Measurements from ENCODE around the gene CNNM1. TPM values are rescaled to one million over a fixed set of nuclear protein-coding genes. Genes with fewer than 3 reads are reported as not detected.

Gene CNNM1
- total RNA-seq, 1 donor from 2014 or later, result 2.5 TPM

GRCh38 chr10:99285881-99286280 is 43.3 kb upstream of the CNNM1 start:
- no peaks in the 10 kb centered on the region for H3K9me3 ChIP-seq (ENCODE audit: insufficient read depth, low read depth, low read length)
- H3K27ac ChIP-seq (ENCODE audit: low read depth, low read length), result no peak overlapping the region
- H3K4me3 ChIP-seq (ENCODE audit: insufficient read depth, low read depth, low read length), result no peak overlapping the region
- H3K79me2 ChIP-seq (ENCODE audit: insufficient read depth, low read length), result no peaks in the 10 kb centered on the region
- H3K27me3 Mint-ChIP-seq (ENCODE audit: low read depth, unreplicated experiment), result peaks cover 9% of the 10 kb centered on the region
- no peak overlapping the region for H2AFZ ChIP-seq (ENCODE audit: low read depth, low read length)
- DNase-seq (ENCODE audit: low read depth) (peak; percentile 19), FAIRE-seq (no peak)
- TF ChIP-seq EZH2 (IDR thresholded peaks at IDR 0.05; ENCODE audit: insufficient read depth, low read length), result no peak
- TF ChIP-seq, protein P1, sequence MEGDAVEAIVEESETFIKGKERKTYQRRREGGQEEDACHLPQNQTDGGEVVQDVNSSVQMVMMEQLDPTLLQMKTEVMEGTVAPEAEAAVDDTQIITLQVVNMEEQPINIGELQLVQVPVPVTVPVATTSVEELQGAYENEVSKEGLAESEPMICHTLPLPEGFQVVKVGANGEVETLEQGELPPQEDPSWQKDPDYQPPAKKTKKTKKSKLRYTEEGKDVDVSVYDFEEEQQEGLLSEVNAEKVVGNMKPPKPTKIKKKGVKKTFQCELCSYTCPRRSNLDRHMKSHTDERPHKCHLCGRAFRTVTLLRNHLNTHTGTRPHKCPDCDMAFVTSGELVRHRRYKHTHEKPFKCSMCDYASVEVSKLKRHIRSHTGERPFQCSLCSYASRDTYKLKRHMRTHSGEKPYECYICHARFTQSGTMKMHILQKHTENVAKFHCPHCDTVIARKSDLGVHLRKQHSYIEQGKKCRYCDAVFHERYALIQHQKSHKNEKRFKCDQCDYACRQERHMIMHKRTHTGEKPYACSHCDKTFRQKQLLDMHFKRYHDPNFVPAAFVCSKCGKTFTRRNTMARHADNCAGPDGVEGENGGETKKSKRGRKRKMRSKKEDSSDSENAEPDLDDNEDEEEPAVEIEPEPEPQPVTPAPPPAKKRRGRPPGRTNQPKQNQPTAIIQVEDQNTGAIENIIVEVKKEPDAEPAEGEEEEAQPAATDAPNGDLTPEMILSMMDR (IDR thresholded peaks at IDR 0.05; ENCODE audit: insufficient read depth, low read depth, low read length), result no peak
- no peaks in the 10 kb centered on the region for H3K27me3 ChIP-seq (ENCODE audit: insufficient read depth, low read length)
- H3K4me2 ChIP-seq (ENCODE audit: low read length), result no peak overlapping the region
- H4K20me1 ChIP-seq (ENCODE audit: insufficient read depth, low read length), result no peaks in the 10 kb centered on the region
- no peaks in the 10 kb centered on the region for H3K4me1 Mint-ChIP-seq (ENCODE audit: low read depth, unreplicated experiment)
- no peaks in the 10 kb centered on the region for H3K36me3 Mint-ChIP-seq (ENCODE audit: low read depth, unreplicated experiment)
- H3K27ac Mint-ChIP-seq (ENCODE audit: unreplicated experiment), result no peak overlapping the region
- H3K36me3 ChIP-seq (ENCODE audit: insufficient read depth, low read length), result no peaks in the 10 kb centered on the region
- H3K9ac ChIP-seq (ENCODE audit: low read length), result no peak overlapping the region
- no peak overlapping the region for H3K4me3 Mint-ChIP-seq (ENCODE audit: unreplicated experiment)
- peaks cover 6% of the 10 kb centered on the region for H3K9me3 Mint-ChIP-seq (ENCODE audit: unreplicated experiment)
- H3K4me1 ChIP-seq (ENCODE audit: insufficient read depth, low read length), result no peaks in the 10 kb centered on the region

- Mint-ChIP-seq H3K9me3 (ENCODE audit: unreplicated experiment) (no peaks in the 10 kb centered on the region), H3K27me3 (ENCODE audit: low read depth, unreplicated experiment) (peaks cover 9% of the 10 kb centered on the region), H3K36me3 (ENCODE audit: low read depth, unreplicated experiment) (no peaks in the 10 kb centered on the region), H3K4me3 (ENCODE audit: unreplicated experiment) (no peak overlapping the region), H3K4me1 (ENCODE audit: low read depth, unreplicated experiment) (peaks cover 4% of the 10 kb centered on the region), H3K27ac (ENCODE audit: unreplicated experiment) (no peak overlapping the region)
- Histone ChIP-seq H3K4me3 (ENCODE audit: insufficient read depth, low read depth, low read length) (no peak overlapping the region), H3K79me2 (ENCODE audit: insufficient read depth, low read length) (no peaks in the 10 kb centered on the region), H3K27ac (ENCODE audit: low read depth, low read length) (no peak overlapping the region), H3K9me3 (ENCODE audit: insufficient read depth, low read depth, low read length) (no peaks in the 10 kb centered on the region), H2AFZ (ENCODE audit: low read depth, low read length) (no peak overlapping the region), H3K4me1 (ENCODE audit: insufficient read depth, low read length) (no peaks in the 10 kb centered on the region), H3K36me3 (ENCODE audit: insufficient read depth, low read length) (no peaks in the 10 kb centered on the region), H3K4me2 (ENCODE audit: low read length) (no peak overlapping the region), H4K20me1 (ENCODE audit: insufficient read depth, low read length) (no peaks in the 10 kb centered on the region), H3K9ac (ENCODE audit: low read length) (no peak overlapping the region), H3K27me3 (ENCODE audit: insufficient read depth, low read length) (no peaks in the 10 kb centered on the region)
- FAIRE-seq (no peak), DNase-seq (ENCODE audit: low read depth) (no peak)
- TF ChIP-seq, protein P1 (IDR thresholded peaks at IDR 0.05; ENCODE audit: insufficient read depth, low read depth, low read length), result no peak
- no peak for TF ChIP-seq EZH2 (IDR thresholded peaks at IDR 0.05; ENCODE audit: insufficient read depth, low read length)
These were observed 38.9 kb upstream of the CNNM1 start for GRCh38 chr10:99290306-99290705.

- H3K36me3 ChIP-seq (ENCODE audit: insufficient read depth, low read length), result no peaks in the 10 kb centered on the region
- H3K27me3 ChIP-seq (ENCODE audit: insufficient read depth, low read length), result no peaks in the 10 kb centered on the region
- H3K9me3 ChIP-seq (ENCODE audit: insufficient read depth, low read depth, low read length), result no peaks in the 10 kb centered on the region
- Mint-ChIP-seq H3K4me1 (ENCODE audit: low read depth, unreplicated experiment) (peaks cover 4% of the 10 kb centered on the region), H3K27ac (ENCODE audit: unreplicated experiment) (no peak overlapping the region), H3K36me3 (ENCODE audit: low read depth, unreplicated experiment) (no peaks in the 10 kb centered on the region), H3K4me3 (ENCODE audit: unreplicated experiment) (no peak overlapping the region), H3K9me3 (ENCODE audit: unreplicated experiment) (no peaks in the 10 kb centered on the region), H3K27me3 (ENCODE audit: low read depth, unreplicated experiment) (peaks cover 4% of the 10 kb centered on the region)
- H3K79me2 ChIP-seq (ENCODE audit: insufficient read depth, low read length), result no peaks in the 10 kb centered on the region
- H3K4me1 ChIP-seq (ENCODE audit: insufficient read depth, low read length), result no peaks in the 10 kb centered on the region
- no peak for TF ChIP-seq EZH2 (IDR thresholded peaks at IDR 0.05; ENCODE audit: insufficient read depth, low read length)
- TF ChIP-seq, protein P1 (IDR thresholded peaks at IDR 0.05; ENCODE audit: insufficient read depth, low read depth, low read length), result no peak
- H3K27ac ChIP-seq (ENCODE audit: low read depth, low read length), result no peak overlapping the region
- H2AFZ ChIP-seq (ENCODE audit: low read depth, low read length), result no peak overlapping the region
- FAIRE-seq (no peak), DNase-seq (ENCODE audit: low read depth) (peak; percentile 35)
- no peak overlapping the region for H3K9ac ChIP-seq (ENCODE audit: low read length)
- no peak overlapping the region for H3K4me2 ChIP-seq (ENCODE audit: low read length)
- H4K20me1 ChIP-seq (ENCODE audit: insufficient read depth, low read length), result no peaks in the 10 kb centered on the region
- no peak overlapping the region for H3K4me3 ChIP-seq (ENCODE audit: insufficient read depth, low read depth, low read length)
These were observed 37.0 kb upstream of the CNNM1 start for GRCh38 chr10:99292159-99292558.

All from astrocyte (in vitro differentiated cells and primary cell).